ENCODE data around the gene CAPN10. TPM values are rescaled to one million over a fixed set of nuclear protein-coding genes. Genes with fewer than 3 reads are reported as not detected.

CAPN10 gene
- total RNA-seq, 2 donors from 2014 or later: 25.5 to 68.4 TPM

DNA sequence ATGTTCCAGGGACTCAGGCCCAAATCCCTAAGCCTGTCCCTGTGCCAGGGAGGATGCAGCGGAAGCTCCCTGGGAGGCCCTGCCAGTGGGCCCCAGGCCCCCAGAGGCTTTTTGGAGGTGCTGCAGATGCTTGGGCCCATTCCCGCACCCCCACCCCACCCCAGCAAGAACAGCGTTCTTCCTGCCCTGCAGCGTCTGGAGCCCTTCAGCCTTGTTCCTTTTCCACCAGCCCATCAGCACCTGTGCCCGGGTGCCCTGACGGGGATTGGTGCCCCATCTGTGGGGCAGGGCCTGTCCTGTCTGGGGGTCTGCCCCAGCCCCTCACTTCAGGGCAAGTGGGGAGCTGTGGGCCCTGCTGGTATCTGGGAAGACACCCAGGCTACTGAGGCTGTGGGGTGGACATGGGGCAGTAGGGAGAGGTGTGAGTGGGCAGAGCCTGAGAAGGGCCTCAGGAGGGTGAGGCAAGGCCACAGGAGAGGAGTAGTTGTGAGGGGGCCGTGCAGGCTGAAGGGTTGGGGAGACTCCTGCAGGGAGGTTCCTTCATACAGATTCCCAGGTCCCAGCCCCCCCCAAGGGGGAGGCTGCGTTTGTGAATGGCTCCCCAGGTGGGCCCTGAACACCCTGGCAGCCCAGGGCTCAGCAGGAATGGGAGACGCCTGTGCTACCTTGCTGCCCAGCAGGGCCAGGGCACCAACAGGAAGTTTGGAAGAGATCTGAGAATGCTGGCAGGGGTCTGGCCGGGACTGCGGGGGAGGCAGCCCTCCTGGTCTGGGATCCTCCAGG lies 15.8 kb upstream of the CAPN10 start:
- intact Hi-C loops (cut with DNase I): no loop called here
- no peak for DNase-seq (ENCODE audit: low spot score)
- H3K27ac ChIP-seq: no peak overlapping the region
- WGBS: 82% methylated on average over 11 of the region's 11 CpGs
- peaks cover 24% of the 10 kb centered on the region for H3K4me1 ChIP-seq (replicated peaks)
- H3K36me3 ChIP-seq: peaks cover 0 to 10% of the 10 kb centered on the region in 2 donors
- no peaks in the 10 kb centered on the region for H3K9me3 ChIP-seq
- H3K4me3 ChIP-seq: no peak overlapping the region
- TF ChIP-seq, protein P1, sequence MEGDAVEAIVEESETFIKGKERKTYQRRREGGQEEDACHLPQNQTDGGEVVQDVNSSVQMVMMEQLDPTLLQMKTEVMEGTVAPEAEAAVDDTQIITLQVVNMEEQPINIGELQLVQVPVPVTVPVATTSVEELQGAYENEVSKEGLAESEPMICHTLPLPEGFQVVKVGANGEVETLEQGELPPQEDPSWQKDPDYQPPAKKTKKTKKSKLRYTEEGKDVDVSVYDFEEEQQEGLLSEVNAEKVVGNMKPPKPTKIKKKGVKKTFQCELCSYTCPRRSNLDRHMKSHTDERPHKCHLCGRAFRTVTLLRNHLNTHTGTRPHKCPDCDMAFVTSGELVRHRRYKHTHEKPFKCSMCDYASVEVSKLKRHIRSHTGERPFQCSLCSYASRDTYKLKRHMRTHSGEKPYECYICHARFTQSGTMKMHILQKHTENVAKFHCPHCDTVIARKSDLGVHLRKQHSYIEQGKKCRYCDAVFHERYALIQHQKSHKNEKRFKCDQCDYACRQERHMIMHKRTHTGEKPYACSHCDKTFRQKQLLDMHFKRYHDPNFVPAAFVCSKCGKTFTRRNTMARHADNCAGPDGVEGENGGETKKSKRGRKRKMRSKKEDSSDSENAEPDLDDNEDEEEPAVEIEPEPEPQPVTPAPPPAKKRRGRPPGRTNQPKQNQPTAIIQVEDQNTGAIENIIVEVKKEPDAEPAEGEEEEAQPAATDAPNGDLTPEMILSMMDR (IDR thresholded peaks at IDR 0.05): no peak
- TF ChIP-seq POLR2AphosphoS5 (IDR thresholded peaks at IDR 0.05) (no peak), POLR2A (IDR thresholded peaks at IDR 0.05) (no peak)
- no peaks in the 10 kb centered on the region for H3K27me3 ChIP-seq (replicated peaks; ENCODE audit: insufficient read depth)

- H3K36me3 ChIP-seq: peaks cover 3 to 17% of the 10 kb centered on the region in 2 donors
- H3K27me3 ChIP-seq (replicated peaks; ENCODE audit: insufficient read depth): no peaks in the 10 kb centered on the region
- no peaks in the 10 kb centered on the region for H3K9me3 ChIP-seq
- H3K4me1 ChIP-seq (replicated peaks): peaks cover 19% of the 10 kb centered on the region
- H3K4me3 ChIP-seq: no peak overlapping the region
- TF ChIP-seq POLR2AphosphoS5 (IDR thresholded peaks at IDR 0.05) (no peak), POLR2A (IDR thresholded peaks at IDR 0.05) (no peak)
- TF ChIP-seq, protein P1 (IDR thresholded peaks at IDR 0.05): no peak
- intact Hi-C loops (cut with DNase I): no loop called here
- DNase-seq (ENCODE audit: low spot score): no peak
- 88% methylated on average over 18 of the region's 18 CpGs for WGBS
- H3K27ac ChIP-seq: no peak overlapping the region
Observed at GRCh38 chr2:240571314-240571973, 15.1 kb upstream of the CAPN10 start.

DNA sequence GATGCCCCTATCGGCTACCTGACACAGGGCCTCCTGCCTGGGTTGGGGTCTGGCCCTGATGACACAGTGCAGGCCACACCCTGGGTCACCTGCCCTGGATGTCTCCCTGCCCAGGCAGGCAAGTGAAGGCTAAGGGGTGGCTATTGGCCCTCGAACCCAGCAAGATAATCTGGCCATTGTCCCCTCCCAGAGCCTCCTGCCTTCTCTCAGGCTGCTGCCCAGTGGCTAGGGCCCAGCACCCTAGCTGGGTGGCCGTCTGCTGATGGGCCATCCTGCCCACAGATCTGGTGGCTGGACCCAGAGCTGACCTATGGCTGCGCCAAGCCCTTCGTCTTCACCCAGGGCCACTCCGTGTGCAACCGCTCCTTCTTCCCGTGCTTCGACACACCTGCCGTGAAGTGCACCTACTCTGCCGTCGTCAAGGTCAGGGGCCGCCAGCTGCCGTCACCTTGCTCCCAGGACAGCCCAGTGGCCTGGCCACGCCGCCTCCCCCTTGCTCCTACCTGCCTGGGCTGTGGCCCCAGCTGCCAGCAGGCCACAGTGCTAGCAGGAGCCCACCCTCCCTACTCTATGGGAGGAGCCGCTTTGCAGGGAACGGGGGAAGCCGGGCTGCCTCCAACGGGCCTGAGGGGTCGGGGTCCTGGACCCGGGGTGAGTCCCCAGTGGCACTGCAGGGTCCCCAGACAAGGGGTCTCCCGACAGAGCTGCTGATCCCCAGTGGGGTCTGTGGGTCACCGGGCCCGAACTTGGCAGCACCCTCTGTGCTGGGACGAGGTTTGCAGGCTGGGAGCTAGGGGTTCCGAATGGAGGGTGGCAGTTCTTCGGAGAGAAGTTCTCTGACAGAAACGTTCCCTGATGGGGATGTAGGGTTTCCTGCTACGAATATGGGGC lies 14.1 kb upstream of the CAPN10 start:
- H3K4me1 ChIP-seq (replicated peaks): peaks cover 11% of the 10 kb centered on the region
- DNase-seq (ENCODE audit: low spot score): no peak
- WGBS: 92% methylated on average over 29 of the region's 30 CpGs
- H3K27ac ChIP-seq: no peak overlapping the region
- intact Hi-C loops (cut with DNase I): no loop called here
- no peaks in the 10 kb centered on the region for H3K9me3 ChIP-seq
- no peak overlapping the region for H3K4me3 ChIP-seq
- no peaks in the 10 kb centered on the region for H3K27me3 ChIP-seq (replicated peaks; ENCODE audit: insufficient read depth)
- TF ChIP-seq POLR2AphosphoS5 (IDR thresholded peaks at IDR 0.05): no peak
- no peak for TF ChIP-seq POLR2A (IDR thresholded peaks at IDR 0.05)
- TF ChIP-seq, protein P1 (IDR thresholded peaks at IDR 0.05): no peak
- peaks cover 7 to 23% of the 10 kb centered on the region in 2 donors for H3K36me3 ChIP-seq

DNA sequence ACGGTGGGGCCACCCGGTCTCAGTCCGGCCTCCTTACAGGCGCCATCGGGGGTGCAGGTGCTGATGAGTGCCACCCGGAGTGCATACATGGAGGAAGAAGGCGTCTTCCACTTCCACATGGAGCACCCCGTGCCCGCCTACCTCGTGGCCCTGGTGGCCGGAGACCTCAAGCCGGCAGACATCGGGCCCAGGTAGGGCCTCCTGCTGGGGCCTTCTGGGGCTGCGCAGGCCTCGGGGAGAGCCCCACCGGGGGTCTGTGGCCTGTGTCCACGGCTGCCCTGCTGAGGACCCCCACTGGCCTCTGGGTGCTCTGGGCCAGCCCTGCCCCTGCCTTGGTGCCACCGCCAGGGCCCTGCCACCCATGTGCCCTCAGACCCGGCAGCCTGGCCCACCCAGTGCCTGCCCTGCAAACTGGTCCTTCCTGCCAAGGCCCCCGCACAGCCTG lies 13.4 kb upstream of the CAPN10 start:
- intact Hi-C loops (cut with DNase I): no loop called here
- H3K27ac ChIP-seq: no peak overlapping the region

More for the DNA sequence above, 13.4 kb upstream of the CAPN10 start:
- H3K9me3 ChIP-seq: no peaks in the 10 kb centered on the region
- no peak overlapping the region for H3K4me3 ChIP-seq
- H3K4me1 ChIP-seq (replicated peaks): peaks cover 6% of the 10 kb centered on the region
- no peaks in the 10 kb centered on the region for H3K27me3 ChIP-seq (replicated peaks; ENCODE audit: insufficient read depth)
- no peak for TF ChIP-seq POLR2A (IDR thresholded peaks at IDR 0.05)
- TF ChIP-seq, protein P1 (IDR thresholded peaks at IDR 0.05): no peak
- TF ChIP-seq POLR2AphosphoS5 (IDR thresholded peaks at IDR 0.05): no peak
- H3K36me3 ChIP-seq: peaks cover 11 to 23% of the 10 kb centered on the region in 2 donors
- 85% methylated on average over 18 of the region's 20 CpGs for WGBS
- DNase-seq (ENCODE audit: low spot score): no peak

Measured in prostate gland (tissue), 2 donors.